Loucy (cell line): ENCODE results near the gene PRSS58.

Experiments
- H2AFZ ChIP-seq: fragments of 200-600 bp; sonication (generic); 2 replicates; pipeline ENCODE4 v1.6.0; 2016; ENCODE audit warnings: antibody characterized with exemption, mild to moderate bottlenecking, low read length, moderate library complexity
- H3F3A ChIP-seq: fragments of 200-600 bp; 2 replicates; pipeline ENCODE4 v1.6.0; 2016; ENCODE audit warnings: antibody characterized with exemption, low read depth, mild to moderate bottlenecking
- H3K27me3 ChIP-seq: fragments of 200-600 bp; sonication (generic); 2 replicates; pipeline ENCODE4 v1.6.1; 2014; ENCODE audit warnings: low read length, mild to moderate bottlenecking; ENCODE audit not compliant: insufficient read depth, poor library complexity, severe bottlenecking
- H3K36me3 ChIP-seq: fragments of 200-600 bp; sonication (generic); 2 replicates; pipeline ENCODE4 v1.6.1; 2016; ENCODE audit warnings: low read length; ENCODE audit not compliant: insufficient read depth
- H3K4me1 ChIP-seq: fragments of 200-600 bp; sonication (generic); 2 replicates; pipeline ENCODE4 v1.5.1; 2014; ENCODE audit warnings: low read length, mild to moderate bottlenecking; ENCODE audit not compliant: insufficient read depth, poor library complexity, severe bottlenecking
- H3K4me2 ChIP-seq: fragments of 200-600 bp; sonication (generic); 2 replicates; pipeline ENCODE4 v1.6.0; 2014; ENCODE audit warnings: antibody characterized with exemption, low read length, low read depth, mild to moderate bottlenecking; ENCODE audit not compliant: poor library complexity, severe bottlenecking
- H3K4me3 ChIP-seq: fragments of 200-600 bp; sonication (generic); 2 replicates; pipeline ENCODE4 v1.5.1; 2014; ENCODE audit warnings: low read length, mild to moderate bottlenecking, mixed read lengths; ENCODE audit not compliant: poor library complexity, severe bottlenecking
- H3K79me2 ChIP-seq: fragments of 200-600 bp; sonication (generic); 2 replicates; pipeline ENCODE4 v1.6.1; 2014; ENCODE audit warnings: low read length; ENCODE audit not compliant: insufficient read depth
- H3K9ac ChIP-seq: fragments of 200-600 bp; sonication (generic); 2 replicates; pipeline ENCODE4 v1.6.0; 2014; ENCODE audit warnings: mild to moderate bottlenecking, low read depth, low read length, moderate library complexity; ENCODE audit not compliant: poor library complexity, severe bottlenecking
- H3K9me2 ChIP-seq: fragments of 200-600 bp; sonication (generic); replicated peaks from 2 replicates; pipeline ENCODE4 v1.6.1; 2016; ENCODE audit warnings: low read depth, low read length, mixed read lengths
- H3K9me3 ChIP-seq: fragments of 200-600 bp; sonication (generic); 2 replicates; pipeline ENCODE4 v1.6.1; 2014; ENCODE audit warnings: mild to moderate bottlenecking, antibody characterized with exemption, low read length, low read depth; ENCODE audit not compliant: insufficient read depth
- H4K20me1 ChIP-seq: fragments of 200-600 bp; sonication (generic); 2 replicates; pipeline ENCODE4 v1.6.0; 2014; ENCODE audit warnings: antibody characterized with exemption, low read length, mild to moderate bottlenecking; ENCODE audit not compliant: insufficient read depth, poor library complexity, severe bottlenecking
- CTCF ChIP-seq: fragments of 200-600 bp; sonication (generic); conservative IDR thresholded peaks from 2 replicates; pipeline ENCODE4 v1.5.1; 2014; ENCODE audit warnings: mild to moderate bottlenecking, antibody characterized with exemption, low read length
- EZH2phosphoT487 ChIP-seq: fragments of 200-600 bp; IDR thresholded peaks from 2 replicates; pipeline ENCODE4 v1.6.1; 2018; ENCODE audit warnings: antibody characterized with exemption, mild to moderate bottlenecking, moderate library complexity, borderline replicate concordance

Gene PRSS58

DNA sequence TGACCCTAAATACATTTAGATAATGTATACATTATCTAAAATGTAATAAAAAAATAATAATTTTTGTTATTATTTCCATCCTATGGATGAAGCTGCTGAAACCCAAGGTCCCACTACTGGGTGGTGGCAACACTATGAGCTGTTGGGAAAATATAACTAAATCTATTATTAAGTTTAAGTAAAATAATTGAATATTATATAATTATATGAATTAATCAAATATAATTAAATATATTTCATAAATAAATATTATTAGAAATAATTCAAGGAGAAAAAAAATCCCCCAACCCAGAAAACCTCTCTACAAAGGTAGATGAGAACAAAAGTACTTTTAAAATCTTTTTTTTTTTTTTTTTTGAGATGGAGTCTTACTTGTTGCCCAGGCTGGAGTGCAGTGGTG lies 7.9 kb downstream of the PRSS58 start:
- Histone ChIP-seq H3K9me2 (no peaks in the 10 kb centered on the region), H2AFZ (no peak overlapping the region), H3K9me3 (no peaks in the 10 kb centered on the region), H3K9ac (no peak overlapping the region), H3K4me3 (no peak overlapping the region), H3K4me2 (no peak overlapping the region), H4K20me1 (no peaks in the 10 kb centered on the region), H3K36me3 (no peaks in the 10 kb centered on the region), H3F3A (no peaks in the 10 kb centered on the region), H3K79me2 (no peaks in the 10 kb centered on the region), H3K4me1 (no peaks in the 10 kb centered on the region), H3K27me3 (no peaks in the 10 kb centered on the region)
- TF ChIP-seq CTCF (no peak), EZH2phosphoT487 (no peak)

- Histone ChIP-seq H3F3A (no peaks in the 10 kb centered on the region), H3K9ac (no peak overlapping the region), H3K27me3 (no peaks in the 10 kb centered on the region), H3K36me3 (no peaks in the 10 kb centered on the region), H3K4me1 (no peaks in the 10 kb centered on the region), H3K4me3 (no peak overlapping the region), H4K20me1 (no peaks in the 10 kb centered on the region), H3K9me3 (no peaks in the 10 kb centered on the region), H2AFZ (no peak overlapping the region), H3K4me2 (no peak overlapping the region), H3K79me2 (no peaks in the 10 kb centered on the region), H3K9me2 (no peaks in the 10 kb centered on the region)
- TF ChIP-seq CTCF (peak; percentile 28; the same call in 1 of the 2 replicates), EZH2phosphoT487 (no peak)
Measured at GRCh38 chr7:142248166-142249160, 9.4 kb downstream of the PRSS58 start.

- Histone ChIP-seq H2AFZ (no peak overlapping the region), H3K27me3 (no peaks in the 10 kb centered on the region)
- TF ChIP-seq CTCF (no peak), EZH2phosphoT487 (no peak)
Measured at GRCh38 chr7:142243823-142244222, 14.0 kb downstream of the PRSS58 start.

More at GRCh38 chr7:142243823-142244222, 14.0 kb downstream of the PRSS58 start:
- Histone ChIP-seq H3K4me2 (no peak overlapping the region), H3K9me3 (no peaks in the 10 kb centered on the region), H3K36me3 (no peaks in the 10 kb centered on the region), H3K4me1 (peaks cover 12% of the 10 kb centered on the region), H3K79me2 (no peaks in the 10 kb centered on the region), H3K9me2 (no peaks in the 10 kb centered on the region), H3F3A (no peaks in the 10 kb centered on the region), H3K4me3 (no peak overlapping the region), H4K20me1 (no peaks in the 10 kb centered on the region), H3K9ac (no peak overlapping the region)
